ENCODE measurements around the gene NME7.

NME7 gene

GRCh38 chr1:169108863-169109560 is 258.6 kb downstream of the NME7 start:
- H3K4me3 ChIP-seq (ENCODE audit: low read depth, low read length) = no peak overlapping the region

- H3K4me3 ChIP-seq (ENCODE audit: low read depth, low read length) = no peak overlapping the region
These were observed 259.4 kb downstream of the NME7 start for GRCh38 chr1:169108223-169108622.

- H3K4me3 ChIP-seq (ENCODE audit: low read depth, low read length) = peak overlapping the region; percentile 84
These were observed 259.9 kb downstream of the NME7 start for GRCh38 chr1:169107603-169108208.

- peak overlapping the region; percentile 84 for H3K4me3 ChIP-seq (ENCODE audit: low read depth, low read length)
These were observed 260.5 kb downstream of the NME7 start for GRCh38 chr1:169106921-169107602.

- H3K4me3 ChIP-seq (ENCODE audit: low read depth, low read length) = peak within 1 kb of the TSS; percentile 84
These were observed 261.3 kb downstream of the NME7 start, which contains the start of gene ATP1B1 for GRCh38 chr1:169106095-169106920. ATP1B1 (plus strand) TSS chr1:169106690; CDS start chr1:169106830, 140 bp downstream.

- H3K4me3 ChIP-seq (ENCODE audit: low read depth, low read length) = peak overlapping the region; percentile 53
These were observed 262.0 kb downstream of the NME7 start for GRCh38 chr1:169105434-169106094.

- no peak overlapping the region for H3K4me3 ChIP-seq (ENCODE audit: low read depth, low read length)
These were observed 262.5 kb downstream of the NME7 start for GRCh38 chr1:169105087-169105433.

GRCh38 chr1:169103480-169103893 is 264.1 kb downstream of the NME7 start:
- H3K4me3 ChIP-seq (ENCODE audit: low read depth, low read length) = no peak overlapping the region

- H3K4me3 ChIP-seq (ENCODE audit: low read depth, low read length) = no peak overlapping the region
These were observed 264.6 kb downstream of the NME7 start for GRCh38 chr1:169103002-169103401.

- no peak overlapping the region for H3K4me3 ChIP-seq (ENCODE audit: low read depth, low read length)
These were observed 265.0 kb downstream of the NME7 start for GRCh38 chr1:169102567-169102966.

- H3K4me3 ChIP-seq (ENCODE audit: low read depth, low read length) = no peak overlapping the region
These were observed 266.9 kb downstream of the NME7 start for GRCh38 chr1:169100651-169101088.

- no peak overlapping the region for H3K4me3 ChIP-seq (ENCODE audit: low read depth, low read length)
These were observed 267.4 kb downstream of the NME7 start for GRCh38 chr1:169100208-169100607.

- H3K4me3 ChIP-seq (ENCODE audit: low read depth, low read length) = no peak overlapping the region
These were observed 268.0 kb downstream of the NME7 start for GRCh38 chr1:169099561-169099960.

- no peak overlapping the region for H3K4me3 ChIP-seq (ENCODE audit: low read depth, low read length)
These were observed 269.2 kb downstream of the NME7 start for GRCh38 chr1:169098380-169098779.

- no peak overlapping the region for H3K4me3 ChIP-seq (ENCODE audit: low read depth, low read length)
These were observed 272.6 kb downstream of the NME7 start for GRCh38 chr1:169094897-169095569.

GRCh38 chr1:169092399-169092798 is 275.2 kb downstream of the NME7 start:
- H3K4me3 ChIP-seq (ENCODE audit: low read depth, low read length) = no peak overlapping the region

- no peak overlapping the region for H3K4me3 ChIP-seq (ENCODE audit: low read depth, low read length)
These were observed 276.1 kb downstream of the NME7 start for GRCh38 chr1:169091480-169091941.

GRCh38 chr1:169090900-169091311 is 276.7 kb downstream of the NME7 start:
- H3K4me3 ChIP-seq (ENCODE audit: low read depth, low read length) = no peak overlapping the region

- H3K4me3 ChIP-seq (ENCODE audit: low read depth, low read length) = no peak overlapping the region
These were observed 277.2 kb downstream of the NME7 start for GRCh38 chr1:169090308-169090899.

- no peak overlapping the region for H3K4me3 ChIP-seq (ENCODE audit: low read depth, low read length)
These were observed 277.8 kb downstream of the NME7 start for GRCh38 chr1:169089776-169090175.

All from iPS-11a (cell line).